H1 (cell line): ENCODE measurements around the gene FHDC1. TPM values are rescaled to one million over a fixed set of nuclear protein-coding genes. Genes with fewer than 3 reads are reported as not detected.

Experiments used
- CHD7 ChIP-seq: fragments of 300-600 bp; sonication (generic); IDR thresholded peaks from 2 replicates; pipeline ENCODE4 v1.7.1; 2012; ENCODE audit warnings: low read length, moderate library complexity, mild to moderate bottlenecking, inconsistent platforms; ENCODE audit not compliant: insufficient replicate concordance
- E2F6 ChIP-seq: IDR thresholded peaks from 2 replicates; pipeline ENCODE4 v1.6.1; 2012; ENCODE audit warnings: inconsistent platforms
- polyA plus RNA-seq, 7 experiments: library from polyadenylated mRNA; depleted of rRNA in 3 of 7; stranded (reverse) in 5 of 7; unstranded in 2 of 7; fragments of >200 nt in 5 of 7; fragments of 200-250 nt in 2 of 7; gene quantifications; 1 replicate in 5 of 7; 2 replicates in 1 of 7; 4 replicates in 1 of 7; pipeline versions ENCODE4 v1.2.1 to v1.2.3, GENCODE V29; 2011 to 2013; ENCODE audit warnings: missing spikeins in 2 of 7, mixed read lengths in 2 of 7
- total RNA-seq: library from RNA; stranded (reverse); fragmentation: NEBNext Ultra II Directional; extraction: Animal tissue kit (Norgen Biotek cat#: 25700); gene quantifications from 2 replicates; pipeline ENCODE4 v1.2.1, GENCODE V29; 2021

The FHDC1 gene
- total and polyA plus RNA-seq, 2 of the 8 experiments (the other 6 are each of a cell fraction or from before 2014, with no cell fraction given) = 6.4 to 28.6 TPM

GRCh38 chr4:152983221-152983620 lies 47.1 kb downstream of the FHDC1 start (continued):
- TF ChIP-seq CHD7 (no peak), E2F6 (no peak)
